Hepatocyte (in vitro differentiated cells): ENCODE results near the gene RPS6KA1. TPM values are rescaled to one million over a fixed set of nuclear protein-coding genes. Genes with fewer than 3 reads are reported as not detected.
"Not testable (repeated sequence)": the region's sequence is repeated elsewhere in the genome, so short reads cannot be mapped to it uniquely, and the experiment has no call there.

Source experiments
- DNase-seq: peaks from one replicate; pipeline ENCODE4 v3.0.0-alpha.2; 2016; ENCODE audit warnings: low spot score
- H2AFZ ChIP-seq: fragments of 200-600 bp; sonication (generic); 2 replicates; pipeline ENCODE4 v1.6.0; 2016; ENCODE audit warnings: antibody characterized with exemption, mild to moderate bottlenecking
- H3K27ac ChIP-seq: fragments of 200-600 bp; sonication (generic); 2 replicates; pipeline ENCODE4 v1.5.1; 2016; ENCODE audit warnings: mild to moderate bottlenecking
- H3K27me3 ChIP-seq: fragments of 200-600 bp; sonication (generic); 2 replicates; pipeline ENCODE4 v1.6.1; 2016
- H3K36me3 ChIP-seq: fragments of 200-600 bp; sonication (generic); replicated peaks from 2 replicates; pipeline ENCODE4 v1.5.1; 2016; ENCODE audit warnings: low read depth; ENCODE audit not compliant: insufficient read depth
- H3K4me1 ChIP-seq: fragments of 200-600 bp; sonication (generic); 2 replicates; pipeline ENCODE4 v1.5.1; 2016; ENCODE audit warnings: mild to moderate bottlenecking, moderate library complexity; ENCODE audit not compliant: insufficient read depth
- H3K4me2 ChIP-seq: fragments of 200-600 bp; sonication (generic); 2 replicates; pipeline ENCODE4 v1.6.0; 2016
- H3K4me3 ChIP-seq: fragments of 200-600 bp; sonication (generic); 2 replicates; pipeline ENCODE4 v1.5.1; 2016; ENCODE audit warnings: mild to moderate bottlenecking
- H3K79me2 ChIP-seq: fragments of 200-600 bp; sonication (generic); 2 replicates; pipeline ENCODE4 v1.6.0; 2017; ENCODE audit warnings: mild to moderate bottlenecking
- H3K9me2 ChIP-seq: fragments of 200-600 bp; sonication (generic); replicated peaks from 2 replicates; pipeline ENCODE4 v1.6.0; 2017; ENCODE audit warnings: mild to moderate bottlenecking; ENCODE audit not compliant: insufficient read depth
- H3K9me3 ChIP-seq: fragments of 200-600 bp; sonication (generic); 2 replicates; pipeline ENCODE4 v1.5.1; 2016; ENCODE audit warnings: low read depth, mild to moderate bottlenecking
- H4K20me1 ChIP-seq: fragments of 200-600 bp; sonication (generic); 2 replicates; pipeline ENCODE4 v1.6.0; 2016; ENCODE audit warnings: mild to moderate bottlenecking; ENCODE audit not compliant: insufficient read depth, poor library complexity, severe bottlenecking
- CTCF ChIP-seq: fragments of 200-600 bp; sonication (generic); IDR thresholded peaks from 2 replicates; pipeline ENCODE4 v1.5.1; 2016; ENCODE audit warnings: antibody characterized with exemption, mild to moderate bottlenecking; ENCODE audit not compliant: poor library complexity
- EZH2 ChIP-seq: fragments of 200-600 bp; sonication (generic); IDR thresholded peaks from 2 replicates; pipeline ENCODE4 v1.6.1; 2016; ENCODE audit warnings: antibody characterized with exemption, mild to moderate bottlenecking, borderline replicate concordance
- EZH2phosphoT487 ChIP-seq: fragments of 200-600 bp; sonication (generic); IDR thresholded peaks from one replicate; pipeline ENCODE4 v1.6.1; 2018; ENCODE audit warnings: antibody characterized with exemption, mild to moderate bottlenecking, low read depth, moderate library complexity; ENCODE audit not compliant: unreplicated experiment, severe bottlenecking
- WGBS: methylation state at CpG from one replicate; pipeline ENCODE4 v1.1.6; 2016; ENCODE audit warnings: low lambda C conversion rate; ENCODE audit errors: missing lambda C conversion rate; 5-methylcytosine and 5-hydroxymethylcytosine counted together
- polyA plus RNA-seq: library from polyadenylated mRNA; unstranded; fragments of >200 nt; fragmentation: Nextera tagmentation; extraction: Ambion mirVana; gene quantifications from 2 replicates; pipeline ENCODE4 v1.2.1, GENCODE V29; 2016
- total RNA-seq: library from RNA; depleted of rRNA; stranded (reverse); fragments of >200 nt; gene quantifications from 2 replicates; pipeline ENCODE4 v1.2.3, GENCODE V29; 2014

RPS6KA1 gene
- total and polyA plus RNA-seq, 2 experiments from 2014 or later, result 30.2 to 30.6 TPM

- Histone ChIP-seq H3K36me3 (no peaks in the 10 kb centered on the region), H4K20me1 (no peaks in the 10 kb centered on the region), H3K4me1 (peaks cover 4% of the 10 kb centered on the region), H3K9me2 (no peaks in the 10 kb centered on the region), H3K4me2 (no peak overlapping the region), H3K4me3 (no peak overlapping the region), H2AFZ (no peak overlapping the region), H3K9me3 (no peaks in the 10 kb centered on the region), H3K27me3 (no peaks in the 10 kb centered on the region), H3K79me2 (no peaks in the 10 kb centered on the region), H3K27ac (no peak overlapping the region)
- 96% methylated on average over 7 of the region's 7 CpGs for WGBS
- no peak for DNase-seq
- TF ChIP-seq EZH2phosphoT487, result no peak
- TF ChIP-seq EZH2, result no peak
- no peak for TF ChIP-seq CTCF
Observed at GRCh38 chr1:26498894-26499293, 30.7 kb upstream of the RPS6KA1 start.

GRCh38 chr1:26500488-26501175 is 28.9 kb upstream of the RPS6KA1 start:
- no peak for TF ChIP-seq EZH2phosphoT487
- TF ChIP-seq EZH2, result no peak
- no peak for TF ChIP-seq CTCF
- H3K27me3 ChIP-seq, result no peaks in the 10 kb centered on the region
- no peaks in the 10 kb centered on the region for H3K9me2 ChIP-seq
- WGBS, result 1% methylated on average over 63 of the region's 74 CpGs
- H3K4me2 ChIP-seq, result peak overlapping the region; percentile 99
- no peaks in the 10 kb centered on the region for H3K36me3 ChIP-seq
- no peaks in the 10 kb centered on the region for H4K20me1 ChIP-seq
- H3K4me1 ChIP-seq, result peaks cover 4% of the 10 kb centered on the region
- no peaks in the 10 kb centered on the region for H3K9me3 ChIP-seq
- no peaks in the 10 kb centered on the region for H3K79me2 ChIP-seq
- H3K4me3 ChIP-seq, result peak overlapping the region; percentile 97
- peak overlapping the region; percentile 95 for H2AFZ ChIP-seq
- peak overlapping the region; percentile 89 for H3K27ac ChIP-seq
- peak; percentile 93 for DNase-seq

GRCh38 chr1:26510711-26511110 is 18.9 kb upstream of the RPS6KA1 start:
- not testable (repeated sequence) for H2AFZ ChIP-seq, H3K4me3 ChIP-seq, H3K79me2 ChIP-seq, DNase-seq, H3K9me3 ChIP-seq, H3K27me3 ChIP-seq, H3K36me3 ChIP-seq, H4K20me1 ChIP-seq, H3K4me2 ChIP-seq, H3K9me2 ChIP-seq, H3K27ac ChIP-seq, H3K4me1 ChIP-seq
- 75% methylated on average over 2 of the region's 2 CpGs for WGBS

GRCh38 chr1:26515836-26516235 is 13.7 kb upstream of the RPS6KA1 start:
- WGBS, result 93% methylated on average over 4 of the region's 4 CpGs
- not testable (repeated sequence) for H3K4me3 ChIP-seq, H3K9me3 ChIP-seq, H3K9me2 ChIP-seq, H3K4me2 ChIP-seq, DNase-seq, H3K36me3 ChIP-seq, H3K4me1 ChIP-seq, H3K27me3 ChIP-seq, H3K27ac ChIP-seq, H2AFZ ChIP-seq, H4K20me1 ChIP-seq, H3K79me2 ChIP-seq
